Epithelial cell of esophagus (primary cell): Measurements from ENCODE around the gene VAV1.
"Not testable (repeated sequence)": the region's sequence is repeated elsewhere in the genome, so short reads cannot be mapped to it uniquely, and the experiment has no call there.

Experiments used
- DNase-seq: peaks from one replicate; pipeline ENCODE4 v3.0.0; 2010; ENCODE audit warnings: low read depth
- H3K4me3 ChIP-seq: 2 replicates; pipeline ENCODE4 v1.5.1; 2011; ENCODE audit warnings: mild to moderate bottlenecking, low read length, control low read depth
- TF ChIP-seq, protein P1 (sequence below): IDR thresholded peaks from 2 replicates; pipeline ENCODE4 v1.5.1; 2011; ENCODE audit warnings: low read depth, mild to moderate bottlenecking, low read length, control low read depth, inconsistent platforms; ENCODE audit not compliant: insufficient read depth; ENCODE audit errors: missing control alignments

VAV1 gene

DNA sequence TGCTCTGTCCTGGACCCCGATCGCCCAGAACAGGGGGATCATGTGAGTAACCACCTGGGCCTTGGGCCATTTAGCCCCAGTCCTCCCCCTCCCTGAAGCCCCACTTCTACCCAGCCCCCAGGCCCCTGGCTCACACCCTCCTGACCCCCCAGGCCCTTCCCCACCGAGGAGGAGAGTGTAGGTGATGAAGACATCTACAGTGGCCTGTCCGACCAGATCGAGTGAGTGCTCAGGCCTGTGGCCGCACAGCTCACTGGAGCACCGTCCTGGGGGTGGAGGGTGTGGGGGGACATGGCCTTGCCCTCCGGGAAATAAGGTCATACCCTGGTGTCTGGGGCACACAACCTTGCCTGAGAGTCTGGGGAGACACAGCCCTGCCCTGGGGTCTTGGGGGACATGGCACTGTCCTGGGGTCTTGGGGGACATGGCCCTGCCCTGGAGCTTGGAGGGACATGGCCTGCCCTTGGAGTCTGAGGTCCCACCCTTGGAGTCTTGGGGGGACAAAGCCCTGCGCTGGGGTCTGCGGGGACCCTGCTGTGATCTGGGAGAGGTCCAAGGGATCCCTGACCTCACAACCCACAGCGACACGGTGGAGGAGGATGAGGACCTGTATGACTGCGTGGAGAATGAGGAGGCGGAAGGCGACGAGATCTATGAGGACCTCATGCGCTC is 49.3 kb downstream of the VAV1 start:
- DNase-seq: no peak
- H3K4me3 ChIP-seq: no peak overlapping the region
- TF ChIP-seq, protein P1, sequence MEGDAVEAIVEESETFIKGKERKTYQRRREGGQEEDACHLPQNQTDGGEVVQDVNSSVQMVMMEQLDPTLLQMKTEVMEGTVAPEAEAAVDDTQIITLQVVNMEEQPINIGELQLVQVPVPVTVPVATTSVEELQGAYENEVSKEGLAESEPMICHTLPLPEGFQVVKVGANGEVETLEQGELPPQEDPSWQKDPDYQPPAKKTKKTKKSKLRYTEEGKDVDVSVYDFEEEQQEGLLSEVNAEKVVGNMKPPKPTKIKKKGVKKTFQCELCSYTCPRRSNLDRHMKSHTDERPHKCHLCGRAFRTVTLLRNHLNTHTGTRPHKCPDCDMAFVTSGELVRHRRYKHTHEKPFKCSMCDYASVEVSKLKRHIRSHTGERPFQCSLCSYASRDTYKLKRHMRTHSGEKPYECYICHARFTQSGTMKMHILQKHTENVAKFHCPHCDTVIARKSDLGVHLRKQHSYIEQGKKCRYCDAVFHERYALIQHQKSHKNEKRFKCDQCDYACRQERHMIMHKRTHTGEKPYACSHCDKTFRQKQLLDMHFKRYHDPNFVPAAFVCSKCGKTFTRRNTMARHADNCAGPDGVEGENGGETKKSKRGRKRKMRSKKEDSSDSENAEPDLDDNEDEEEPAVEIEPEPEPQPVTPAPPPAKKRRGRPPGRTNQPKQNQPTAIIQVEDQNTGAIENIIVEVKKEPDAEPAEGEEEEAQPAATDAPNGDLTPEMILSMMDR: no peak

DNA sequence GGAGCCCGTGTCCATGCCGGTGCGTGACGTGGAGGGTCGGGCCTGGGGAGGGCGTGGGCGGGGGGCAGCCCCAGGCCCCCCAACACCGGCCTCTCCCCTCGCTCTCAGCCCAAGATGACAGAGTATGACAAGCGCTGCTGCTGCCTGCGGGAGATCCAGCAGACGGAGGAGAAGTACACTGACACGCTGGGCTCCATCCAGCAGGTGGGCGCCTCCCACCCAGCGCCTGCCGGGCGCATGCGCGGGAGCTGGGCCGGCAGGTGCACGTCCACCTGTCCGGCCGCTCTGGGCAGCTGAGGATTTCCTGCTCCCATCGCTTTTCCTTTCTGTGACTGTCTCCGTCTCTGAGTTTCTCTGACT is 49.8 kb downstream of the VAV1 start:
- H3K4me3 ChIP-seq: no peak overlapping the region
- DNase-seq: no peak
- TF ChIP-seq, protein P1: no peak

DNA sequence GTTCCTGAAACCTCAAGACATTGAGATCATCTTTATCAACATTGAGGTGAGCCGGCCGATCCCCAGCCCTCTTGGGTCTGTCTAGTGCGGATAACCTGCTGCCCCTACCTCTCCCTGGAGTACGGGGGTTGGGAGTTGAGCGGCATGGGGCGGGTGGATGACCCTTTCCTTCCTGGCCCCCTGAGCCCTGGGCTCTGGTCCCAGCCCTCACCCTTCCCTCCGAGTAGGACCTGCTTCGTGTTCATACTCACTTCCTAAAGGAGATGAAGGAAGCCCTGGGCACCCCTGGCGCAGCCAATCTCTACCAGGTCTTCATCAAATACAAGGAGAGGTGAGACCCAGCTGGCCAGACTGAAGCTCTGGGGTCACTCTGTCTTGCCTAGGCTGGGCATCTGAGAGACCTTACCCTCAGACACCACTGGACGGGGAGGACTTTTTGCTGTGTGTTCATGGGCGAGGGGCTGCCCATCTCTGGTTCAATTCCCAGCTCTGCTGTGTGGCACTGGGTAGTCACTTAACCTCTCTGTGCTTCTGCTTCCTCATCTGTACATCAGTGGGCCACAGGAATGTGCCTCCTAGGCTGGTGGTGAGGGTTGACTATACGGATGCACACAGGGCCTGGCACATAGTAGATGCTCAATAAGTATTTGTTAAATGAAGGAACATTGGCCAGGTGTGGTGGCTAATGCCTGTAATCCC is 52.7 kb downstream of the VAV1 start:
- TF ChIP-seq, protein P1: no peak
- DNase-seq: no peak
- H3K4me3 ChIP-seq: no peak overlapping the region

DNA sequence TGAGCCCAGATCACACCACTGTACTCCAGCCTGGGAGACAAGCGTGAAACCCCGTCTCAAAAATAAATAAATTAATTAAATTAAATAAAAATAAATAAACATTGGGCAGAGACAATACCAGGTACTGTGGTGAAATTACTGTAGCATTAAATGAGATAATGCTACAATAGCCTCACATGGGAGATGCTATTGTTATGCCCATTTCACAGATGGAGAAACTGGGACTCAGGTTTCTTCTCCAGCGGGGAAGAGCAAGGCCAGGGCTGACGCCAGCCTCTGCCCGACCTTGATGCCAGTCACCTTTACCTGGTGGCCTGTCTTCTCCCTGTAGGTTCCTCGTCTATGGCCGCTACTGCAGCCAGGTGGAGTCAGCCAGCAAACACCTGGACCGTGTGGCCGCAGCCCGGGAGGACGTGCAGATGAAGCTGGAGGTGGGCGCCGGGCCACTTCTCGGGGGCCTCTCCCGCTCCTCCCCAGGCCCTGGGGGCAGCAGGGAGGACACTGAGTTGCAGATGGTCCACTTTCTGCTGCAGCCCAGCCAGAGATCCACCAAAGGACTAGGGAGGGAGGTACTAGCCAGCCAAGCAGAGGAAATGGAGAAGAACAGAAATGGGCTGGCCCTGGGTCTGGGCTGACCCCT is 53.9 kb downstream of the VAV1 start:
- TF ChIP-seq, protein P1: no peak
- H3K4me3 ChIP-seq: no peak overlapping the region
- DNase-seq: no peak

DNA sequence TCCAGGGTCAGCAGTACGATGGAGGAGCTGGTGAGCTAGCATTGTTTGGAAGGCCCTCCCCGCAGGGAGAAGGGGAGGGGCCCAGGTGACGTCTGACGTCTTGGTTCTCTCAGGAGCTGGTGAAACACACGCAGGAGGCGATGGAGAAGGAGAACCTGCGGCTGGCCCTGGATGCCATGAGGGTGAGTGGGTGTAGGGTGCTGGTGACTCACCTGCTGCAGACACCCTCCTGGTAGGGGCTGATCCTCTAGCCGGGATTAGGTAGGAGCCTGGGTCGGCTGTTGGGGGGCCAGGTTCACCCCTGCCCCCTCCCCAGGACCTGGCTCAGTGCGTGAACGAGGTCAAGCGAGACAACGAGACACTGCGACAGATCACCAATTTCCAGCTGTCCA is 55.8 kb downstream of the VAV1 start:
- DNase-seq: peak; percentile 70
- H3K4me3 ChIP-seq: no peak overlapping the region
- TF ChIP-seq, protein P1: no peak

DNA sequence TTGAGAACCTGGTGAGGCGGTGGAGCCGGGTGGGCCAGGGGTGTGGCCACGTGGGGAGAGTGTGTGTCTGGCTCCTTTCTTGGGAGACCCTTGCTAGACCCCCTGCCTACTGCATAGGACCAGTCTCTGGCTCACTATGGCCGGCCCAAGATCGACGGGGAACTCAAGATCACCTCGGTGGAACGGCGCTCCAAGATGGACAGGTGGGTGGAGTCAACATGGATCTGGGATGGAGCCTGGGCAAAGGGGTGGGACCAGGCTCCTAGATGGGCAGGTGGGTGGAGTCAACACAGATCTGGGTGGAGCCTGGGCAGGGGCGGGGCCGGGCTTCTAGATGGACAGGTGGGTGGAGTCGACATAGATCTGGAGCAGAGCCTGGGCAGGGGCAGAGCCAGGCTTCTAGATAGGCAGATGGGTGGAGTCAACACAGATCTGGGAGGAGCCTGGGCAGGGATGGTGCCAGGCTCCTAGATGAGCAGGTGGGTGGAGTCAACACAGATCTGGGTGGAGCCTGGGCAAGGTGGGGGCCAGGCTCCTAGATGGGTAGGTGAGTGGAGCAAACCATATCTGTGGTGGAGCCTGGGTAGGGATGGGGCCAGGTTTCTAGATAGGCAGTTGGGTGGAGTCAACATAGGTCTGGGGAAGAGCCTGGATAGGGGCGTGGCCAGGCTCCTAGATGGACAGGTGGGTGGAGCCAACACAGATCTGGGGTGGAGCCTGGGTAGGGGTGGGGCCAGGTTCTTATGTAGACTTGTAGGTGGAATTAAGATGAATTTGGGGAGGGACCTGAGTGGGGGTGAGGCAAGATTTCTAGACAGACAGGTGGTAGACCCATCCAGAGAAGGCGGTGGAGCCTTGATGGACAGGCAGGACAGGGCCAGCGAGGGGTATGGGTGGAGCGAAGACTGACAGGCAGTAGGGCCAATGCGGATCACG is 56.5 kb downstream of the VAV1 start:
- no peak overlapping the region for H3K4me3 ChIP-seq
- DNase-seq: peak; percentile 36
- TF ChIP-seq, protein P1: no peak

DNA sequence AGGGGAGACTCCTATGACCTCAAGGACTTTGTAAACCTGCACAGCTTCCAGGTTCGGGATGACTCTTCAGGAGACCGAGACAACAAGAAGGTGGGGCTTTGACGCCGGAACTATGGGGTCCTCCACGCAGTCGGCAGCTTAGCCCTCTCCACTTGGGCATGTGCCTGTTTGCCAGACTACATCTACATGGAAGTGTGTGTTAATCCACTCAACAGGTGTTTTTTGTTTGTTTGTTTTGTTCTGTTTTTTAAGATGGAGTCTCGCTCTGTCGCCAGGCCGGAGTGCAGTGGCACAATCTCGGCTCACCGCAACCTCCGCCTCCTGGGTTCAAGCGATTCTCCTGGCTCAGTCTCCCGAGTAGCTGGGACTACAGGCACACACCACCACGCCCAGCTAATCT is 57.3 kb downstream of the VAV1 start:
- DNase-seq, H3K4me3 ChIP-seq: not testable (repeated sequence)

DNA sequence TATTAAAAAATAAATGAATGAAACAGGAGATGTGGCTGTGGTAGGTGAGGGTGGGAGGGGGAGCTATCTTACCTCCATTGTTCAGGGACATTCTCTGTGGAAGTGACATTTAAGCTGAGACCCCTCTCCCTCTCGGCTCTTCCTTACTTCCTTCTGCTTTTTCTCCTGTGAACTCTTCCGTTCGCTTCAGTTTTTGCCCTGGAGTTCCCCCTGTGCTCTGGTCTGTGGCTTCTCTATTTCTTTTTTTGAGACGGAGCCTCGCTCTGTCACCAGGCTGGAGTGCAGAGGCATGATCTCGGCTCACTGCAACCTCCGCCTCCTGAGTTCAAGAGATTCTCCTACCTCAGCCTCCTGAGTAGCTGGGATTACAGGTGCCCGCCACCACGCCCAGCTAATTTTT is 58.6 kb downstream of the VAV1 start:
- not testable (repeated sequence) for H3K4me3 ChIP-seq, DNase-seq
